ENCODE data around the gene HNF4A. TPM values are rescaled to one million over a fixed set of nuclear protein-coding genes. Genes with fewer than 3 reads are reported as not detected.

The HNF4A gene
- total and polyA plus RNA-seq, 8 donors, result 7.4 to 29.2 (median 22.2) TPM

- no peak for DNase-seq
- no peak for ATAC-seq
- Histone ChIP-seq H3K9me3 (no peaks in the 10 kb centered on the region), H3K27ac (no peak overlapping the region), H3K4me3 (no peak overlapping the region), H3K36me3 (no peaks in the 10 kb centered on the region), H3K27me3 (no peaks in the 10 kb centered on the region), H3K4me1 (no peaks in the 10 kb centered on the region)
- no peak for TF ChIP-seq CTCF (IDR thresholded peaks at IDR 0.05)
- intact Hi-C loops (cut with DNase I), result no loop called here
- no peak for FAIRE-seq
- WGBS, 2 donors, result 68 to 70% methylated on average over 12 of the region's 12 CpGs
Measured at GRCh38 chr20:44436393-44436792, 80.9 kb downstream of the HNF4A start.

GRCh38 chr20:44437497-44437896 is 82.0 kb downstream of the HNF4A start:
- WGBS, 2 donors, result 95 to 100% methylated on average over 5 of the region's 5 CpGs

GRCh38 chr20:44438782-44439181 is 83.3 kb downstream of the HNF4A start:
- H3K27me3 ChIP-seq, result no peaks in the 10 kb centered on the region

More at GRCh38 chr20:44437497-44437896, 82.0 kb downstream of the HNF4A start:
- Histone ChIP-seq H3K27me3 (no peaks in the 10 kb centered on the region), H3K36me3 (no peaks in the 10 kb centered on the region), H3K9me3 (no peaks in the 10 kb centered on the region), H3K27ac (no peak overlapping the region), H3K4me3 (no peak overlapping the region), H3K4me1 (no peaks in the 10 kb centered on the region)
- no peak for TF ChIP-seq CTCF (IDR thresholded peaks at IDR 0.05)
- no peak for ATAC-seq
- DNase-seq, result no peak
- intact Hi-C loops (cut with DNase I), result no loop called here
- FAIRE-seq, result no peak

GRCh38 chr20:44439318-44439717 is 83.8 kb downstream of the HNF4A start:
- 59 to 68% methylated on average over 2 of the region's 2 CpGs for WGBS, 2 donors
- H3K36me3 ChIP-seq, result no peaks in the 10 kb centered on the region
- no peak for TF ChIP-seq CTCF (IDR thresholded peaks at IDR 0.05)
- intact Hi-C loops (cut with DNase I), result no loop called here
- DNase-seq (no peak), FAIRE-seq (no peak), ATAC-seq (no peak)
- no peaks in the 10 kb centered on the region for H3K9me3 ChIP-seq
- H3K4me1 ChIP-seq, result no peaks in the 10 kb centered on the region
- no peak overlapping the region for H3K27ac ChIP-seq
- no peak overlapping the region for H3K4me3 ChIP-seq
- no peaks in the 10 kb centered on the region for H3K27me3 ChIP-seq

More at GRCh38 chr20:44438782-44439181, 83.3 kb downstream of the HNF4A start:
- Histone ChIP-seq H3K4me1 (no peaks in the 10 kb centered on the region), H3K4me3 (no peak overlapping the region), H3K36me3 (no peaks in the 10 kb centered on the region), H3K9me3 (no peaks in the 10 kb centered on the region), H3K27ac (no peak overlapping the region)
- 45 to 58% methylated on average over 4 of the region's 4 CpGs for WGBS, 2 donors
- no peak for TF ChIP-seq CTCF (IDR thresholded peaks at IDR 0.05)
- intact Hi-C loops (cut with DNase I), result no loop called here
- DNase-seq (no peak), FAIRE-seq (no peak), ATAC-seq (no peak)

- Histone ChIP-seq H3K9me3 (no peaks in the 10 kb centered on the region), H3K4me1 (no peaks in the 10 kb centered on the region), H3K4me3 (no peak overlapping the region), H3K27me3 (no peaks in the 10 kb centered on the region), H3K27ac (no peak overlapping the region), H3K36me3 (no peaks in the 10 kb centered on the region)
- 28 to 30% methylated on average over 12 of the region's 12 CpGs for WGBS, 2 donors
- intact Hi-C loops (cut with DNase I), result no loop called here
- ATAC-seq, result peak; percentile 28 to 67 (median 54)
- no peak for DNase-seq
- FAIRE-seq, result no peak
- TF ChIP-seq CTCF (IDR thresholded peaks at IDR 0.05), result no peak
Measured at GRCh38 chr20:44442298-44443070, 87.0 kb downstream of the HNF4A start.
